Colonic mucosa (tissue), 4 donors: ENCODE results near the gene KCNE4. TPM values are rescaled to one million over a fixed set of nuclear protein-coding genes. Genes with fewer than 3 reads are reported as not detected.
A peak's percentile ranks its signal among the peaks of the same experiment; 100 is the strongest.

ENCODE experiments used
- DNase-seq: peaks from one replicate; pipeline ENCODE4 v3.0.0-alpha.2; 2020
- H3K27ac ChIP-seq: fragments of 200-600 bp; one replicate; pipeline ENCODE4 v1.8.0; 2021
- H3K27me3 ChIP-seq: fragments of 200-600 bp; one replicate; pipeline ENCODE4 v1.8.0; 2021
- H3K36me3 ChIP-seq: fragments of 200-600 bp; one replicate; pipeline ENCODE4 v1.8.0; 2021
- H3K4me1 ChIP-seq: fragments of 200-600 bp; one replicate; pipeline ENCODE4 v1.8.0; 2021; ENCODE audit warnings: mild to moderate bottlenecking
- H3K4me3 ChIP-seq: fragments of 200-600 bp; one replicate; pipeline ENCODE4 v1.8.0; 2021
- H3K9ac ChIP-seq, 2 donors: one replicate each; pipeline ENCODE4 v1.7.0; 2013; ENCODE audit warnings: control low read depth in 2 of 2, low read depth in 2 of 2, low read length in 2 of 2
- H3K9me3 ChIP-seq: fragments of 200-600 bp; one replicate; pipeline ENCODE4 v1.8.0; 2021
- intact Hi-C: fragments of 100-400 bp; cut with DNase I; formaldehyde crosslinking; loops from one replicate; pipeline ENCODE4 v1.14.1; 2022
- total RNA-seq, 2 donors: library from RNA; stranded (reverse); fragmentation: NEBNext Ultra II Directional in 1 of 2; extraction: Animal tissue kit (Norgen Biotek cat#: 25700) in 1 of 2; gene quantifications; one replicate each; pipeline ENCODE4 v1.2.1, GENCODE V29; 2021
- TF ChIP-seq, protein P1 (sequence below): fragments of 200-600 bp; IDR thresholded peaks from one replicate; pipeline ENCODE4 v1.8.0; 2022; ENCODE audit warnings: antibody characterized with exemption, mild to moderate bottlenecking
- donor health status: healthy.
- donor health status: DM: no; HTN: no; CAD: no.
- donor health status: DM: no; HTN: no; CAD: no.

The KCNE4 gene
- total RNA-seq, 2 donors from 2014 or later = 0.42 to 2.1 TPM

- no peaks in the 10 kb centered on the region for H3K9me3 ChIP-seq
- TF ChIP-seq, protein P1, sequence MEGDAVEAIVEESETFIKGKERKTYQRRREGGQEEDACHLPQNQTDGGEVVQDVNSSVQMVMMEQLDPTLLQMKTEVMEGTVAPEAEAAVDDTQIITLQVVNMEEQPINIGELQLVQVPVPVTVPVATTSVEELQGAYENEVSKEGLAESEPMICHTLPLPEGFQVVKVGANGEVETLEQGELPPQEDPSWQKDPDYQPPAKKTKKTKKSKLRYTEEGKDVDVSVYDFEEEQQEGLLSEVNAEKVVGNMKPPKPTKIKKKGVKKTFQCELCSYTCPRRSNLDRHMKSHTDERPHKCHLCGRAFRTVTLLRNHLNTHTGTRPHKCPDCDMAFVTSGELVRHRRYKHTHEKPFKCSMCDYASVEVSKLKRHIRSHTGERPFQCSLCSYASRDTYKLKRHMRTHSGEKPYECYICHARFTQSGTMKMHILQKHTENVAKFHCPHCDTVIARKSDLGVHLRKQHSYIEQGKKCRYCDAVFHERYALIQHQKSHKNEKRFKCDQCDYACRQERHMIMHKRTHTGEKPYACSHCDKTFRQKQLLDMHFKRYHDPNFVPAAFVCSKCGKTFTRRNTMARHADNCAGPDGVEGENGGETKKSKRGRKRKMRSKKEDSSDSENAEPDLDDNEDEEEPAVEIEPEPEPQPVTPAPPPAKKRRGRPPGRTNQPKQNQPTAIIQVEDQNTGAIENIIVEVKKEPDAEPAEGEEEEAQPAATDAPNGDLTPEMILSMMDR = no peak
- no peaks in the 10 kb centered on the region for H3K4me1 ChIP-seq
- no peak overlapping the region for H3K9ac ChIP-seq
- no peaks in the 10 kb centered on the region for H3K36me3 ChIP-seq
- intact Hi-C loops = no loop called here
- no peak for DNase-seq
- no peak overlapping the region for H3K27ac ChIP-seq
- no peak overlapping the region for H3K4me3 ChIP-seq
- H3K27me3 ChIP-seq = no peaks in the 10 kb centered on the region
These were observed 1.8 kb upstream of the KCNE4 start for GRCh38 chr2:223050188-223050587.

DNA sequence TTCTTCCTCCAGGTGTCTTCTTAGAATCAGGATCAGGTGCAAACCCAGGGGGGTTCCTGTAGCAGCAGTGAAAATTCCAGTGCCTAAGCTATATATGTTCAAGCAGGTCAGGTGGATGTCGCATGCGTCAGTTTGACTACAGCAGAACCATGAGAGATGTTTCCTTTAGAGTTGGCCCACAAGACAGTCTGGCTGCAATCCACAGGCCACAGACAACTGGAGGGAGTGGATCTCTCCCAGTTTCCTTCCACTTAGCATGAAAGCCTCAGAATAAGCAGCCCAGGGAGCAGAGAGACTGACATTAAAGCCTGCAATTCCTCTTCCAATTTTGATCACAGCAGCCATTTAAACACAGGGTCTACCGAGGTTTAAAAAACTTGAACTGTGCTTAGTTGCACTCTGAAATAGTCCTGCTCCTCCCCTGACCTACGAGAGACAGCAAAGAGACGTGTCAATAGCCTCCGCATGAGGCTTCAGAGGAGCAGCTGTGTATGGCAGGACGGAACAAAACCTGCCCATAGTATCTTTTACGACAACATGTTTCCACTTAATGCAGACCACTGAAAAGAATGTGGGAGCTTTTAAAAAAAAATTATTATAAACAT, 988 bp upstream of the KCNE4 start:
- no peak overlapping the region for H3K27ac ChIP-seq
- intact Hi-C loops = no loop called here
- no peak overlapping the region for H3K9ac ChIP-seq

DNA sequence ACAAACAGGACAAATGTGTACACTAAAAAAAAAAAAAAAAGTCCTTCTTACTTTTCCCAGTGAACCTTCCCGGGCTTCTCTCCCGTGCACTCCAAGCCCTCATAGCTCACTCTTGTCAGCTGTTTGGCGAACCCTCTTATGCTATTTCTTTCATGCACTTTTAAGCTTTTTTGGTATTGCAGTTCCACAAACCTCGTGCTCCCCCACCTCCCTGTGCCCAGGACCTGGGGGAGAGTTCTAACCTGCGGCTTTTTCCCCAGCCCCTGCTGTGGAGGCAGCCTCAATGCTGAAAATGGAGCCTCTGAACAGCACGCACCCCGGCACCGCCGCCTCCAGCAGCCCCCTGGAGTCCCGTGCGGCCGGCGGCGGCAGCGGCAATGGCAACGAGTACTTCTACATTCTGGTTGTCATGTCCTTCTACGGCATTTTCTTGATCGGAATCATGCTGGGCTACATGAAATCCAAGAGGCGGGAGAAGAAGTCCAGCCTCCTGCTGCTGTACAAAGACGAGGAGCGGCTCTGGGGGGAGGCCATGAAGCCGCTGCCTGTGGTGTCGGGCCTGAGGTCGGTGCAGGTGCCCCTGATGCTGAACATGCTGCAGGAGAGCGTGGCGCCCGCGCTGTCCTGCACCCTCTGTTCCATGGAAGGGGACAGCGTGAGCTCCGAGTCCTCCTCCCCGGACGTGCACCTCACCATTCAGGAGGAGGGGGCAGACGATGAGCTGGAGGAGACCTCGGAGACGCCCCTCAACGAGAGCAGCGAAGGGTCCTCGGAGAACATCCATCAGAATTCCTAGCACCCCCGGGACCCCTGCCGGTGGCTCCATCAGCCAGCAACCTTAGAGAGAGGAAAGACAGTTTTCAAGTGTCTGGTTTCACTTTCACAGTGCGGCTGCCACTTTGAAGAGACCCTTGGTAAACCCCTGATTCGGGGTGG, 826 bp downstream of the KCNE4 start:
- DNase-seq = no peak
- H3K36me3 ChIP-seq = no peaks in the 10 kb centered on the region
- peak overlapping the region; percentile 44 to 58 for H3K9ac ChIP-seq
- peak overlapping the region; percentile 25 for H3K4me3 ChIP-seq
- no peaks in the 10 kb centered on the region for H3K9me3 ChIP-seq
- peak overlapping the region; percentile 45 for H3K27ac ChIP-seq
- no peaks in the 10 kb centered on the region for H3K27me3 ChIP-seq
- H3K4me1 ChIP-seq = no peaks in the 10 kb centered on the region
- intact Hi-C loops = no loop called here
- TF ChIP-seq, protein P1 = no peak

More for the DNA sequence above, 988 bp upstream of the KCNE4 start:
- TF ChIP-seq, protein P1 = no peak
- no peaks in the 10 kb centered on the region for H3K36me3 ChIP-seq
- H3K9me3 ChIP-seq = no peaks in the 10 kb centered on the region
- H3K4me1 ChIP-seq = no peaks in the 10 kb centered on the region
- H3K27me3 ChIP-seq = no peaks in the 10 kb centered on the region
- no peak for DNase-seq
- no peak overlapping the region for H3K4me3 ChIP-seq

DNA sequence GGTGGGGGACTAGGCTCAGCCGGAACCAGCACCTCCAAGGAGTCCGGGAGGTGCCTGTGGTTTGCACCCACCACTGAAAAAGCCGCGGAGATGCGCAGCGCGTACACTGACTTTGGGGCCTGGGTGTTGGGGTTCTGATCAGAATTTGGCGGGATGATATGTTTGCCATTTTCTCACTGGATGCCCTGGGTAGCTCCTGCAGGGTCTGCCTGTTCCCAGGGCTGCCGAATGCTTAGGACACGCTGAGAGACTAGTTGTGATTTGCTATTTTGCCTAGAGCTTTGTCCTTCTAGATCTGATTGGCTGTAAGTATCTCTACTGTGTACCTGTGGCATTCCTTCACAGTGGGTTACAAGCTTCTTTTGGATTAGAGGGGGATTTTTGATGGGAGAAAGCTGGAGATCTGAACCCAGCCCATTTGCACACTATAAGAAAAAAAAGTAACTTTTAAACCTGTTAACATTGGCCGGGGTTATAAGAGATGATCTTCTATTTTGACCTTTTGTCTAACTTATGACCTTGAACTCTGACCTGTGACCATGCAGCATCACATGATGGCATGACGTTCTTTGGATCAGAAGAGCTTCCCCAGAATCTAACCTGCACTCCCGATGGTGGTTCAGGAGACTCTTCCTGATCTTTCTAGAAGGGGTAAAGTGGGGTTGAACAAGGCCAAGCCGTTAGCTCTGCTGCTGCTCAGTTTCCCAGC, 1.6 kb downstream of the KCNE4 start:
- Histone ChIP-seq H3K27ac (peak overlapping the region; percentile 45), H3K4me1 (no peaks in the 10 kb centered on the region), H3K36me3 (no peaks in the 10 kb centered on the region), H3K9me3 (no peaks in the 10 kb centered on the region), H3K9ac (peak overlapping the region; percentile 44 to 58), H3K27me3 (no peaks in the 10 kb centered on the region), H3K4me3 (peak overlapping the region; percentile 25)
- intact Hi-C loops = no loop called here
- TF ChIP-seq, protein P1 = no peak
- no peak for DNase-seq

- peak; percentile 31 for DNase-seq
- Histone ChIP-seq H3K4me1 (no peaks in the 10 kb centered on the region), H3K9ac (peak overlapping the region; percentile 17 to 38)
These were observed 2.3 kb downstream of the KCNE4 start for GRCh38 chr2:223054193-223054781.

More at GRCh38 chr2:223054193-223054781, 2.3 kb downstream of the KCNE4 start:
- no peak overlapping the region for H3K4me3 ChIP-seq
- no peaks in the 10 kb centered on the region for H3K27me3 ChIP-seq
- H3K9me3 ChIP-seq = no peaks in the 10 kb centered on the region
- H3K36me3 ChIP-seq = no peaks in the 10 kb centered on the region
- TF ChIP-seq, protein P1 = no peak
- intact Hi-C loops = no loop called here
- peak overlapping the region; percentile 45 for H3K27ac ChIP-seq
